NCI-H1092 treated with DMSO at 0.1 percent for 48 hours (cell line): ENCODE measurements around the gene ANKRD33.

ENCODE experiments used
- DNase-seq: peaks from one replicate; lab custom pipeline; 2025; lab: John Stamatoyannopoulos, UW

Gene ANKRD33

GRCh38 chr12:51920046-51920445 lies 32.1 kb downstream of the ANKRD33 start:
- no peak for DNase-seq

- DNase-seq, result peak; percentile 20
Observed at GRCh38 chr12:51921017-51921725, 33.3 kb downstream of the ANKRD33 start.

DNA sequence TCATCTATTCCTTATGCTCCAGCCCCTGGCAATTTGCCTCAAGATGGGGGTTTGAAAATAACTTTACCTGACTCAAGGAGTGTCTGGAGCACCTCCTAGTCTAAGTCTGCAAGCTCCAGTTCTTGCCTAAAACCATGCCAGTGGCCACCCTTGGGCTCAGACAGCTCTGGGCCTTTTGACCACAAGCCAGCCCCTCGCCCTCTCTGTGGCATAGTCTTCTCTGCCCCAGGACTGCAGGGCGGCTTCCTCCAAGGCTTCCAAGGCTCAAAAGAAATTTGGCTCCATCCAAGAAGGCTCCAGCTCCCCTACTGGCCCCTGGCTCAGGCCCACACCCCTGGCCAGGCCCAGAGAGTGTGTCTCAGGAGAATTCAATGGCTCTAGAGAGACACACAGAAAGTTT lies 34.2 kb downstream of the ANKRD33 start:
- DNase-seq, result no peak

DNA sequence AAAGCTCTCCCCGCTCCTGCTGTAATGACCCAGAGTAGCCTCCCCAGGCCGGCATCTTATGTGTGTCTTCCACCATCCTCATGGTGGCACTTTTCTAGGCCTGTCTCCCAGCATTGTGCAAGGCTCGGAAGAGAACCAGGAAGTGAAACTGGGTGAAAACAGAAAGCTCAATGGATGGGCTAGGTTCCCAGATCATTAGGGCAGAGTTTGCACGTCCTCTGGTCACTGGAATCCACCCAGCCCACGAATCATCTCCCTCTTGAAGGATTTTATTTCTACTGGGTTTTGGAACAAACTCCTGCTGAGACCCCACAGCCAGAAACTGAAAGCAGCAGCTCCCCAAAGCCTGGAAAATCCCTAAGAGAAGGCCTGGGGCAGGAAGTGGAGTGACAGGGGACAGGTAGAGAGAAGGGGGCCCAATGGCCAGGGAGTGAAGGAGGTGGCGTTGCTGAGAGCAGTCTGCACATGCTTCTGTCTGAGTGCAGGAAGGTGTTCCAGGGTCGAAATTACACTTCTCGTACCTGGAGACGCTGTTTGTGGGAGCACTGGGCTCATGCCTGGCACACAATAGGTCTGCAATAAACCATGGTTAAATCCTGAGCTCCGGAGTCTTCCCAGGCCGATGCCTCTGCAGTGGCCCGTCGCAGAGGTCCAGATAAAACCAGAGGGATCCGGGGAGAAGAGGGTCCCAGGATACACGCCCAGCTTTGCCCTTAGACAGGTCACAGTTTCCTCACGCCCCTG lies 35.0 kb downstream of the ANKRD33 start:
- DNase-seq, result no peak

- no peak for DNase-seq
Observed at GRCh38 chr12:51923506-51924365, 35.8 kb downstream of the ANKRD33 start.

- DNase-seq, result no peak
Observed at GRCh38 chr12:51924551-51925319, 36.8 kb downstream of the ANKRD33 start.

- no peak for DNase-seq
Observed at GRCh38 chr12:51925346-51926063, 37.6 kb downstream of the ANKRD33 start.

- no peak for DNase-seq
Observed at GRCh38 chr12:51926064-51926632, 38.2 kb downstream of the ANKRD33 start.

DNA sequence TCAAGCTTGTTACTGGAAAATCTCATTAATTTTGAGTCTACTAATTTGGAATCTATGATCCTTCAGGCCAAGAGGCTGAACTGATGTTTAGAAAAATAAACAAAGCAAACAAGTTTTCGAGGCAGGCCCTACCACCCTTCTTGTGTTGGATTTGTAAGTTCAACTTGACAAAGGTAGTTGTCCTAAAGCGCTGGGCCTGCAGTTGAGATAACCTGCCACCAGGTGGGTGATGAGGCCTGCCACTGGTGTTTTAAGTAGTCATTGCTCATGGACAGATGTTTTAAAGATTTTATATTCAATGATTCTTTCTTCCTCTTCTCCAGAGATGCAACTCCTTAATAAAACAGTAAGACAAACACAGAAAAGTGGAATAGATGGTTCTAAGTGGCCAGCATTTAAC lies 38.8 kb downstream of the ANKRD33 start:
- no peak for DNase-seq

DNA sequence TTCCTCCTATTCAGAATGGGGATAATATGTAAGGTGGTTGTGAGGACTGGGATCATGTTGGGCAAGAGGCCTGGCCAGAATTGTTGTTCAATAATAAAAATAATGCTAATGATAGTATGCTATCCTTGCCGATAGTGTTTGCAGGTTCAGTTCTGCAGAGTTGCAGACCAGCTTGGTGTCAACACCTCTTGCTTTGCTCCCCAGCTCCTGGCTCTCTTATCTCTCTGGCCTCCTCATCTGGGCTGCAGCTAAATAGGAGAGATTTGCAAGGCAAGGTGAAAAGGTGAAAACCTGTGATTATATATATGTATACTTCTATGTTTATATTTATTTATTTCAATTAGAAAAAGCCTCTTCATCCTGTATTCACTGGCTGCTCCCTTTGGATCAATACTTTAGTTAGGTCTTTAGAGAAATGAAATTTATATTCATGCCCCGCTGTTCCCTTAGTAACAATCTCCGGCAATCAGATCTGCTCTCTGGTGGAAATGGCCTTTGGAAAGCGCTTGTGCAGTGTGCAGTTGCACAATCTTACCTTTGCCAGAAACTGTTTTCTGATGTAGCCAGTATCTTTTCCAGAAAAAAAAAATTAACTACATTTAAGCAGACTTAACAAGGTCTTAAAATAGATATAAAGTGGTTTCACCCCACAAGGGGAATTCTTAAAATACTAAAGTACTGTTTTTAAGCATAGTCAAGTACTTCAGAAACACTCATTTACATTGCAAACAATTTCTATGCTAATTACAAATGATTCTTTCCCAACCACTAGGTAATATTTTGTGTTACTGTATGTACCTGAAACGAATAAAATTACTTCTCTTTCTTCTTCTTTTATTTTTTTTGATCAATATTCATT lies 44.5 kb downstream of the ANKRD33 start:
- DNase-seq, result no peak

- no peak for DNase-seq
Observed at GRCh38 chr12:51934080-51934479, 46.2 kb downstream of the ANKRD33 start.

DNA sequence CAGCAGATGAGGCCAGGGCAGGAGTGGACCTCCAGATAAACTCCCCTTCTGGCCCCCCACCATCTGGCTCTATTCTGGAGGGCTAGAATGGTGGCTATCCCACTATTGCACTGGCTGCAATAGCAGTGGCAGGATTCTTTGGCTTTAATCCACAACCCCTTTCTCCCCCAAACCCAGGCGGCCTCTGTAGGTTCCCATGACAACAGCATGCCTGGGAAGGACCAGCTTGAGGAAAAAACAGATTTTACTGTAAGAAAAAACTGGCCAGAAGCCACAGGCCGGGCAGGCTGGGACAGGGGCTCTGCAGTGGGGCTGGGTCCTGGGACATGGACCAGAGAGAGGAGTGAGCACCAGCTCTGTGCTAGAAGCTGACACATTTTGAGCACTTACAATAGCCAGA lies 50.0 kb downstream of the ANKRD33 start:
- DNase-seq, result no peak

DNA sequence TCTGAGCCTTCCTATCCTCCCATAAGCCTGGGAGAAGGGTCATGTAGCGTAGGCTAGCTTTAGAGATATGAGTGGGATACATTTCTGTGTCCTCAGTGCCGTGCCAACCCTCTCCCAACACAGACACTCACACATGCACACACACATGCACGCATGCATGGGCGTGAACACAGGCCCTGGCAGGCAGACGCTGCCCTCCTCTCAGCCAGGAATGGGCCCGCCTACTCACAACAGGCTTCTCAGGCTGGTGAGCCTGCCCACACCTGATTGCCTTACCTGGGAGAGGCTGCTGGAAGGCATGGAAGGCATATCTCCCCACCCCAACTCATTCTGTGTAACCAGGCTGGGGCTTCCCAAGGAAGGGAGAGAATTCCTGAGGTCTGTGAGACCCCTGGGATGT lies 50.8 kb downstream of the ANKRD33 start:
- no peak for DNase-seq

- DNase-seq, result peak; percentile 43
Observed at GRCh38 chr12:51941011-51941581, 53.2 kb downstream of the ANKRD33 start.
